C4-2B (cell line): ENCODE data around the gene CDC42SE2.

Experiments
- H3K27ac ChIP-seq: fragments of 450-650 bp; 2 replicates; pipeline ENCODE4 v1.5.1; 2017
- ZFX ChIP-seq: fragments of 450-650 bp; IDR thresholded peaks from 2 replicates; pipeline ENCODE4 v1.6.1; 2017
- TF ChIP-seq, protein P1 (sequence below): fragments of 450-650 bp; conservative IDR thresholded peaks from 2 replicates; pipeline ENCODE4 v1.5.1; 2017; ENCODE audit warnings: mild to moderate bottlenecking

Gene CDC42SE2

DNA sequence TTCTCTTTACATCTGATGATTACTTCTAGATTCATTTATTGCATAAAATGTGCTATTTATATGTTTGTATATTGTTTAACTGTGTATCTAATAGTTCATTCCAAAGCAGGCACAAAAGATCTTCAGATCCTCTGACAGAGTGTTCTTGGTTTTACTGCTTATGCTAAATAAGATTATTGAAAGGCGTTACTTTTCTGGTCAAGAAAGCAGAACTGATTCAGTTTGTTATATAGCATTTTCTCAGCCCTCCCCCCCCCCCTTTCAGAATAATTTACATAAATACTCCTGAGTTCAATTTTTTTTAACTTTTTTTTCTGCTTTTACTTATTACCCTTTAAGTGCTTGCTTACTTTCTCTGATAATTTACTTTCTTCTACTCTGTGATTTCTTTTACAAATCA is 15.4 kb downstream of the CDC42SE2 start:
- no peak for TF ChIP-seq ZFX
- TF ChIP-seq, protein P1, sequence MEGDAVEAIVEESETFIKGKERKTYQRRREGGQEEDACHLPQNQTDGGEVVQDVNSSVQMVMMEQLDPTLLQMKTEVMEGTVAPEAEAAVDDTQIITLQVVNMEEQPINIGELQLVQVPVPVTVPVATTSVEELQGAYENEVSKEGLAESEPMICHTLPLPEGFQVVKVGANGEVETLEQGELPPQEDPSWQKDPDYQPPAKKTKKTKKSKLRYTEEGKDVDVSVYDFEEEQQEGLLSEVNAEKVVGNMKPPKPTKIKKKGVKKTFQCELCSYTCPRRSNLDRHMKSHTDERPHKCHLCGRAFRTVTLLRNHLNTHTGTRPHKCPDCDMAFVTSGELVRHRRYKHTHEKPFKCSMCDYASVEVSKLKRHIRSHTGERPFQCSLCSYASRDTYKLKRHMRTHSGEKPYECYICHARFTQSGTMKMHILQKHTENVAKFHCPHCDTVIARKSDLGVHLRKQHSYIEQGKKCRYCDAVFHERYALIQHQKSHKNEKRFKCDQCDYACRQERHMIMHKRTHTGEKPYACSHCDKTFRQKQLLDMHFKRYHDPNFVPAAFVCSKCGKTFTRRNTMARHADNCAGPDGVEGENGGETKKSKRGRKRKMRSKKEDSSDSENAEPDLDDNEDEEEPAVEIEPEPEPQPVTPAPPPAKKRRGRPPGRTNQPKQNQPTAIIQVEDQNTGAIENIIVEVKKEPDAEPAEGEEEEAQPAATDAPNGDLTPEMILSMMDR: no peak
- H3K27ac ChIP-seq: no peak overlapping the region

DNA sequence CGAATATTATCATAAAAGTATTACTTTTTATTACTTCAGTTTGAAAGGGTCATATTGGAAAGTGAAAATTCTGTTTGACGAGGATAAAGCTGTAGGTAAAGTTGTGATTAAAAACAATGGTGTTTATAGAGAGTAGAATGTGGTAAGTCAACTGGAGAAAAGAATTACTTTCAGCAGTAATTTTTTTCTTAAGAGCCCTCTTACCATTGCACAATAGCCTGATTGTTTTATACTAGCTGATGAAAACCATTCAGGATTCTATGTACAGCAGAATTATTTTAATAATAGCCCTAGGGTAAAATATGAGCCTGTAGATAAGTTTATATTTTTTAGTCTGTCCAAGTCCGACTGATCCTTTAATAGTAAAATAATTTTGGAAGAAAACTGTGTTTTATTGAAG is 16.6 kb downstream of the CDC42SE2 start:
- no peak for TF ChIP-seq ZFX
- TF ChIP-seq, protein P1: no peak
- no peak overlapping the region for H3K27ac ChIP-seq

DNA sequence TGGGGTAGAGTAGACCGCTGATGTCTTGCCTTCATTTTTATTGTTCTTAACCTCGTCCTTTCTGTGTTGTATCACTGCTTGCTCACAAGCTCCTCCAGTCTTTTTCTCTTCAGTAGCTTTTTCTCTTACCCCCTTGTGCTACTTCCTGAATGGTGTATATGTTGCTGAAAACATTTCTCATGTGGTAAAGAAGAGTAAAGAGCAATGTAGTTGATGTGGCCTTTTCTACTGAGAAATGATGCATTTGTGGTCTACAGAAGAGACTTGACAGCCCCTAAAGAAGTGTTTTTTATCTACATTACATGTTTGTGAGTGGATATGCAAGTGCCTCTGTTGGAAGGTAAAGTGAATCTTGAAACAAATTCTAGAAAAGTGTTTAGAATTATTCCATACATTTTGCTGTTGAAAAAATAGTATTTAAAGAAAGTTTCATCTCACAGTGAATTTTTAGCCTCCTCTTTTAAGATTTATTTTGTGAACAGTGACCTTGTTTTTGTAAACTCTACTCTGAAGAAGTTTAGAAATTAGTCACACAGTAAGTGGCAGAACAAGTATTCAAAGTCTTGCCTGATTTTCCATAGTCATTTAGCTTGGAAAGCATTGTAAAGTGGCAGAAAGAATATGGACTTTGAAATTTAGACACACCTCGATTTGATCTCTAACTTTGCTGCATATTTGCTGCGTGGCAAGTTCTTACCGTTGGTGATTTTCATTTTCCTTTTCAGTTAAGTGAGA is 17.4 kb downstream of the CDC42SE2 start:
- no peak for TF ChIP-seq ZFX
- TF ChIP-seq, protein P1: no peak
- H3K27ac ChIP-seq: no peak overlapping the region

DNA sequence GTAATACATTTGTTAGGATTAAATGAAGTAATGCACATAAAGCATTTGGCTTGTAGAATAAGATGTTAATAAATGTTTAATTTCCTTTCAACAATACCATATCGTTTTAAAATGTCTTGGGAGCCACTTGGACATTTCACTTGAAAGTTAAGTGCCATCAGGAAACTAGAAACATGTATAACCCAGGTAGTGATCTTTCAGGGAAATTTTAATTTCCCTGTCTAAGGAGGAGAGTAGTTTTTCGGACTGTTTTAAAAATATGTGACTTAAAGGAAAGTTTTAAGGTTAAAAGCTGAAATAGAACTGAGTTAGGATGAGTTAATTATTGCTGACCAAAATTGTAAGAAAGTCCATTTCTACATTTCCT is 18.0 kb downstream of the CDC42SE2 start:
- no peak for TF ChIP-seq ZFX
- TF ChIP-seq, protein P1: no peak
- H3K27ac ChIP-seq: no peak overlapping the region

DNA sequence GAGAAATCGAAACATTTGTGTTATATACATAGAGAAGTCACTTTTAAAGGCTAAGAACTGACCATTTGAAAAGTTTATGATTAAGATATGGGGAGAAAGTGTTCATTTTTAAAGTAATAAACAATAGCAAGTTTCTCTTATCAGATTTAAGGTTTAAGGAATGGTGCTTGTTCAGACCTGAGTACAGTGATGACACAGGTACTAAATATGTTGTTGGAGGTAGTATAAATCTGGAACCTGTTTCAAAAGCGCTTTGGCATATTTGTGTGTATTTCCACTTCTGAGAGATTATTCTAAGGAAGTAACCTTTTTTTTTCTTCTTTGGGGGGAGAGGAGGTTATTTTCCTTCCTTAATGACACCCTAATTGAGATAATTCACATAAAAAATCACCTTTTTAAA is 18.4 kb downstream of the CDC42SE2 start:
- TF ChIP-seq, protein P1: no peak
- TF ChIP-seq ZFX: no peak
- no peak overlapping the region for H3K27ac ChIP-seq

DNA sequence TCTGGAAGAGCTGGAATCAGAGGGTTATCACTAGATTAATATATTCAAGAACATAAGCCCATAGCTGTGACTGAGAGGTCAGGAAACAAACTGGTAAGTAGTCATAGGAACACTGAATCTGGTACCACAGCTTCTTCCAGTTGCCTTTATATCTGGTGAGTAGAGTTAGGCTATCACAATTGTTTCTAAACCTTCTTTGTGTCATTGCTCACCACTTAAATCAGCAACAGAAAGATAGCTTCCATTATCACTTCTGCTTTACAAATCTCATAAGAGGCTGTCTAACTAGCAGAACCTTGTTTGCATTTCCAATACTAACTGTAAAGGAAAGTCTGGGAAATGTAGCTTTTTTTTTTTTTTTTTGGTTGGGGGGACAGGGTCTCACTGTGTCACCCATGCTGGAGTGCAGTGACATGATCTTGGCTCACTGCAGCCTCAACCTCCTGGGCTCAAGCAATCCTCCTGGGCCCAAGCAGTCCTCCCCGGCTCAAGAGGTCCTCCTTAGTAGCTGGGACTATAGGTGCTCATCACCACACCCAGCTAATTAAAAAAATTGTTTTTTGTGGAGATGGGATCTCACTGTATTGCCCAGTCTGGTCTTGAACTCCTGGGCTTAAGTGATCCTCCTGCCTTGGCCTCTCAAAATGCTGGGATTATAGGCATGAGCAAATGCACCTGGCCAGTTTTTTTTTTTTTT is 22.0 kb downstream of the CDC42SE2 start:
- no peak overlapping the region for H3K27ac ChIP-seq
- TF ChIP-seq ZFX: no peak
- TF ChIP-seq, protein P1: no peak

DNA sequence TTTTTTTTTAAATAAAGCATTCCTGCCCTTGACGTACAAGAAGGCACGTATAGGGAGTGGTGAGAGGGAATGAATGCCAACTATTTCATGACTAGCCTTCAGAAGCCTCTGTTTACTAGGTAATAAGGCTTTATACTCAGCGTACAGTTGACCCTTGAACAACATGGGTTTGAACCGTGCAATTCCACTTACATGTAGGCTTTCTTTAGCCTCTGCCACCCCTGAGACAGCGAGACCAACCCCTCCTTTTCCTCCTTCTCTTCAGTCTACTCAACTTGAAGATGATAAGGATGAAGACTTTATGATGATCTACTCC is 22.5 kb downstream of the CDC42SE2 start:
- H3K27ac ChIP-seq: no peak overlapping the region
- TF ChIP-seq, protein P1: no peak
- no peak for TF ChIP-seq ZFX
